HEK293 (cell line): ENCODE data around the gene MRPS27.

Source experiments
- KLF1 ChIP-seq: fragments of 450-650 bp; formaldehyde crosslinking; IDR thresholded peaks from 2 replicates; pipeline ENCODE4 v1.5.1; 2016; ENCODE audit warnings: missing biosample characterization, missing genetic modification characterization
- TCF7L2 ChIP-seq: IDR thresholded peaks from 2 replicates; pipeline ENCODE4 v1.6.1; 2011; ENCODE audit warnings: low read depth, mild to moderate bottlenecking, inconsistent platforms, low read length, moderate library complexity, borderline replicate concordance
- ZBTB20 ChIP-seq: fragments of 450-650 bp; formaldehyde crosslinking; IDR thresholded peaks from 2 replicates; pipeline ENCODE4 v1.5.1; 2016; ENCODE audit warnings: missing biosample characterization, missing genetic modification characterization
- ZBTB7A ChIP-seq: fragments of 450-650 bp; formaldehyde crosslinking; IDR thresholded peaks from 2 replicates; pipeline ENCODE4 v1.5.1; 2016; ENCODE audit warnings: low read depth, missing biosample characterization, missing genetic modification characterization
- ZNF133 ChIP-seq: fragments of 450-650 bp; formaldehyde crosslinking; IDR thresholded peaks from 2 replicates; pipeline ENCODE4 v1.5.1; 2016; ENCODE audit warnings: missing biosample characterization, missing genetic modification characterization
- ZNF146 ChIP-seq: fragments of 450-650 bp; formaldehyde crosslinking; IDR thresholded peaks from 2 replicates; pipeline ENCODE4 v1.5.1; 2016; ENCODE audit warnings: missing biosample characterization, missing genetic modification characterization
- ZNF214 ChIP-seq: fragments of 450-650 bp; formaldehyde crosslinking; IDR thresholded peaks from 2 replicates; pipeline ENCODE4 v1.5.1; 2017; ENCODE audit warnings: missing biosample characterization, mild to moderate bottlenecking, missing genetic modification characterization, borderline replicate concordance
- ZNF239 ChIP-seq: fragments of 450-650 bp; formaldehyde crosslinking; IDR thresholded peaks from 2 replicates; pipeline ENCODE4 v1.5.1; 2016; ENCODE audit warnings: missing biosample characterization, missing genetic modification characterization
- ZNF248 ChIP-seq: fragments of 450-650 bp; formaldehyde crosslinking; IDR thresholded peaks from 2 replicates; pipeline ENCODE4 v1.5.1; 2017; ENCODE audit warnings: missing biosample characterization, missing genetic modification characterization
- ZNF266 ChIP-seq: fragments of 450-650 bp; formaldehyde crosslinking; IDR thresholded peaks from 2 replicates; pipeline ENCODE4 v1.5.1; 2016; ENCODE audit warnings: missing biosample characterization, missing genetic modification characterization, low read depth
- ZNF404 ChIP-seq: fragments of 450-650 bp; formaldehyde crosslinking; IDR thresholded peaks from 2 replicates; pipeline ENCODE4 v1.5.1; 2017; ENCODE audit warnings: missing biosample characterization, missing genetic modification characterization
- ZNF521 ChIP-seq: fragments of 450-650 bp; formaldehyde crosslinking; IDR thresholded peaks from 2 replicates; pipeline ENCODE4 v1.5.1; 2017; ENCODE audit warnings: missing biosample characterization, mild to moderate bottlenecking, missing genetic modification characterization
- ZNF558 ChIP-seq: fragments of 450-650 bp; formaldehyde crosslinking; IDR thresholded peaks from 2 replicates; pipeline ENCODE4 v1.5.1; 2016; ENCODE audit warnings: missing biosample characterization, missing genetic modification characterization
- ZNF600 ChIP-seq: fragments of 450-650 bp; formaldehyde crosslinking; IDR thresholded peaks from 2 replicates; pipeline ENCODE4 v1.5.1; 2016; ENCODE audit warnings: missing biosample characterization, missing genetic modification characterization
- ZNF621 ChIP-seq: fragments of 450-650 bp; formaldehyde crosslinking; IDR thresholded peaks from 2 replicates; pipeline ENCODE4 v1.5.1; 2017; ENCODE audit warnings: missing biosample characterization, missing genetic modification characterization
- ZNF707 ChIP-seq: fragments of 450-650 bp; formaldehyde crosslinking; IDR thresholded peaks from 2 replicates; pipeline ENCODE4 v1.5.1; 2016; ENCODE audit warnings: missing biosample characterization, missing genetic modification characterization
- ZNF843 ChIP-seq: fragments of 450-650 bp; formaldehyde crosslinking; IDR thresholded peaks from 2 replicates; pipeline ENCODE4 v1.5.1; 2016; ENCODE audit warnings: missing biosample characterization, missing genetic modification characterization
- TF ChIP-seq, protein P1 (sequence below): fragments of 450-650 bp; formaldehyde crosslinking; IDR thresholded peaks from 2 replicates; pipeline ENCODE4 v1.5.1; 2017; ENCODE audit warnings: missing biosample characterization, missing genetic modification characterization
- TF ChIP-seq, protein P2 (sequence below): fragments of 450-650 bp; formaldehyde crosslinking; conservative IDR thresholded peaks from 2 replicates; pipeline ENCODE4 v1.5.1; 2016; ENCODE audit warnings: low read depth, missing biosample characterization, missing genetic modification characterization
- TF ChIP-seq, protein P3 (sequence below): fragments of 450-650 bp; formaldehyde crosslinking; IDR thresholded peaks from 2 replicates; pipeline ENCODE4 v1.5.1; 2016; ENCODE audit warnings: missing biosample characterization, missing genetic modification characterization
- TF ChIP-seq, protein P4 (sequence below): fragments of 450-650 bp; formaldehyde crosslinking; IDR thresholded peaks from 2 replicates; pipeline ENCODE4 v1.5.1; 2017; ENCODE audit warnings: missing biosample characterization, missing genetic modification characterization
- TF ChIP-seq, protein P5 (sequence below): sonication (generic); formaldehyde crosslinking; IDR thresholded peaks from 2 replicates; pipeline ENCODE4 v1.8.1; 2022; ENCODE audit warnings: mild to moderate bottlenecking, moderate library complexity, missing genetic modification reagents
- TF ChIP-seq, protein P6 (sequence below): fragments of 450-650 bp; formaldehyde crosslinking; IDR thresholded peaks from 2 replicates; pipeline ENCODE4 v1.5.1; 2016; ENCODE audit warnings: missing biosample characterization, missing genetic modification characterization

MRPS27 gene

DNA sequence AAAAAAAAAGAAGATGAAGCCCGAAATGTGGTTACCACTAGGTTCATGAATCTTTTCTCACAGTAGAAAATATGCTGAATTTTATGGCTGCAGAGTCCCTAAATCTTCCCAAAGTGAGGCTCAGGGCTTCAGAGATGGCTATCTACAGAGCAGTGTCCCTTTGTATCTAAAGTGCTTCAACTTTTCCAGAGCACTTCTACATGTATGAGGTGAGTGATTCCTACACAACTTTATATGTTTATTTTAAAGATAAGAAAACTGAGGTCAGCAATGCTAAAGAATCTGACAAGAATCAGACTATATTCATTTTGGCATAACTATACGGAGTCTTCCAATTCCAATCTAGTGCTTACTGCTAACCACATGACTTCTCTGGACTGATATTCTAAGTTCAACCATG lies 53.2 kb downstream of the MRPS27 start (continued):
- no peak for TF ChIP-seq KLF1 (tag by site-specific recombination)
- TF ChIP-seq ZBTB7A (tag by site-specific recombination), result no peak
- no peak for TF ChIP-seq ZNF214 (tag by site-specific recombination)
- TF ChIP-seq, protein P1, sequence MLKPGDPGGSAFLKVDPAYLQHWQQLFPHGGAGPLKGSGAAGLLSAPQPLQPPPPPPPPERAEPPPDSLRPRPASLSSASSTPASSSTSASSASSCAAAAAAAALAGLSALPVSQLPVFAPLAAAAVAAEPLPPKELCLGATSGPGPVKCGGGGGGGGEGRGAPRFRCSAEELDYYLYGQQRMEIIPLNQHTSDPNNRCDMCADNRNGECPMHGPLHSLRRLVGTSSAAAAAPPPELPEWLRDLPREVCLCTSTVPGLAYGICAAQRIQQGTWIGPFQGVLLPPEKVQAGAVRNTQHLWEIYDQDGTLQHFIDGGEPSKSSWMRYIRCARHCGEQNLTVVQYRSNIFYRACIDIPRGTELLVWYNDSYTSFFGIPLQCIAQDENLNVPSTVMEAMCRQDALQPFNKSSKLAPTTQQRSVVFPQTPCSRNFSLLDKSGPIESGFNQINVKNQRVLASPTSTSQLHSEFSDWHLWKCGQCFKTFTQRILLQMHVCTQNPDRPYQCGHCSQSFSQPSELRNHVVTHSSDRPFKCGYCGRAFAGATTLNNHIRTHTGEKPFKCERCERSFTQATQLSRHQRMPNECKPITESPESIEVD (tag by site-specific recombination), result peak; percentile 47; the same call in 1 of the 2 replicates
- TF ChIP-seq ZNF843 (tag by site-specific recombination), result peak; percentile 46; the same call in 1 of the 2 replicates
- TF ChIP-seq, protein P2, sequence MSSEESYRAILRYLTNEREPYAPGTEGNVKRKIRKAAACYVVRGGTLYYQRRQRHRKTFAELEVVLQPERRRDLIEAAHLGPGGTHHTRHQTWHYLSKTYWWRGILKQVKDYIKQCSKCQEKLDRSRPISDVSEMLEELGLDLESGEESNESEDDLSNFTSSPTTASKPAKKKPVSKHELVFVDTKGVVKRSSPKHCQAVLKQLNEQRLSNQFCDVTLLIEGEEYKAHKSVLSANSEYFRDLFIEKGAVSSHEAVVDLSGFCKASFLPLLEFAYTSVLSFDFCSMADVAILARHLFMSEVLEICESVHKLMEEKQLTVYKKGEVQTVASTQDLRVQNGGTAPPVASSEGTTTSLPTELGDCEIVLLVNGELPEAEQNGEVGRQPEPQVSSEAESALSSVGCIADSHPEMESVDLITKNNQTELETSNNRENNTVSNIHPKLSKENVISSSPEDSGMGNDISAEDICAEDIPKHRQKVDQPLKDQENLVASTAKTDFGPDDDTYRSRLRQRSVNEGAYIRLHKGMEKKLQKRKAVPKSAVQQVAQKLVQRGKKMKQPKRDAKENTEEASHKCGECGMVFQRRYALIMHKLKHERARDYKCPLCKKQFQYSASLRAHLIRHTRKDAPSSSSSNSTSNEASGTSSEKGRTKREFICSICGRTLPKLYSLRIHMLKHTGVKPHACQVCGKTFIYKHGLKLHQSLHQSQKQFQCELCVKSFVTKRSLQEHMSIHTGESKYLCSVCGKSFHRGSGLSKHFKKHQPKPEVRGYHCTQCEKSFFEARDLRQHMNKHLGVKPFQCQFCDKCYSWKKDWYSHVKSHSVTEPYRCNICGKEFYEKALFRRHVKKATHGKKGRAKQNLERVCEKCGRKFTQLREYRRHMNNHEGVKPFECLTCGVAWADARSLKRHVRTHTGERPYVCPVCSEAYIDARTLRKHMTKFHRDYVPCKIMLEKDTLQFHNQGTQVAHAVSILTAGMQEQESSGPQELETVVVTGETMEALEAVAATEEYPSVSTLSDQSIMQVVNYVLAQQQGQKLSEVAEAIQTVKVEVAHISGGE (tag by site-specific recombination), result no peak
- TF ChIP-seq ZNF621 (tag by site-specific recombination), result no peak
- TF ChIP-seq, protein P3, sequence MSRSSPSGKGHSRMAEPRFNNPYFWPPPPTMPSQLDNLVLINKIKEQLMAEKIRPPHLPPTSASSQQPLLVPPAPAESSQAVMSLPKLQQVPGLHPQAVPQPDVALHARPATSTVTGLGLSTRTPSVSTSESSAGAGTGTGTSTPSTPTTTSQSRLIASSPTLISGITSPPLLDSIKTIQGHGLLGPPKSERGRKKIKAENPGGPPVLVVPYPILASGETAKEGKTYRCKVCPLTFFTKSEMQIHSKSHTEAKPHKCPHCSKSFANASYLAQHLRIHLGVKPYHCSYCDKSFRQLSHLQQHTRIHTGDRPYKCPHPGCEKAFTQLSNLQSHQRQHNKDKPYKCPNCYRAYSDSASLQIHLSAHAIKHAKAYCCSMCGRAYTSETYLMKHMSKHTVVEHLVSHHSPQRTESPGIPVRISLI (tag by site-specific recombination), result no peak
- TF ChIP-seq ZNF558 (tag by site-specific recombination), result no peak
- TF ChIP-seq, protein P4, sequence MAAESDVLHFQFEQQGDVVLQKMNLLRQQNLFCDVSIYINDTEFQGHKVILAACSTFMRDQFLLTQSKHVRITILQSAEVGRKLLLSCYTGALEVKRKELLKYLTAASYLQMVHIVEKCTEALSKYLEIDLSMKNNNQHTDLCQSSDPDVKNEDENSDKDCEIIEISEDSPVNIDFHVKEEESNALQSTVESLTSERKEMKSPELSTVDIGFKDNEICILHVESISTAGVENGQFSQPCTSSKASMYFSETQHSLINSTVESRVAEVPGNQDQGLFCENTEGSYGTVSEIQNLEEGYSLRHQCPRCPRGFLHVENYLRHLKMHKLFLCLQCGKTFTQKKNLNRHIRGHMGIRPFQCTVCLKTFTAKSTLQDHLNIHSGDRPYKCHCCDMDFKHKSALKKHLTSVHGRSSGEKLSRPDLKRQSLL (tag by site-specific recombination), result no peak
- TF ChIP-seq, protein P5, sequence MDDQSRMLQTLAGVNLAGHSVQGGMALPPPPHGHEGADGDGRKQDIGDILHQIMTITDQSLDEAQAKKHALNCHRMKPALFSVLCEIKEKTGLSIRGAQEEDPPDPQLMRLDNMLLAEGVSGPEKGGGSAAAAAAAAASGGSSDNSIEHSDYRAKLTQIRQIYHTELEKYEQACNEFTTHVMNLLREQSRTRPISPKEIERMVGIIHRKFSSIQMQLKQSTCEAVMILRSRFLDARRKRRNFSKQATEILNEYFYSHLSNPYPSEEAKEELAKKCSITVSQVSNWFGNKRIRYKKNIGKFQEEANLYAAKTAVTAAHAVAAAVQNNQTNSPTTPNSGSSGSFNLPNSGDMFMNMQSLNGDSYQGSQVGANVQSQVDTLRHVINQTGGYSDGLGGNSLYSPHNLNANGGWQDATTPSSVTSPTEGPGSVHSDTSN (CRISPR knock-in tag), result no peak
- TF ChIP-seq, protein P6, sequence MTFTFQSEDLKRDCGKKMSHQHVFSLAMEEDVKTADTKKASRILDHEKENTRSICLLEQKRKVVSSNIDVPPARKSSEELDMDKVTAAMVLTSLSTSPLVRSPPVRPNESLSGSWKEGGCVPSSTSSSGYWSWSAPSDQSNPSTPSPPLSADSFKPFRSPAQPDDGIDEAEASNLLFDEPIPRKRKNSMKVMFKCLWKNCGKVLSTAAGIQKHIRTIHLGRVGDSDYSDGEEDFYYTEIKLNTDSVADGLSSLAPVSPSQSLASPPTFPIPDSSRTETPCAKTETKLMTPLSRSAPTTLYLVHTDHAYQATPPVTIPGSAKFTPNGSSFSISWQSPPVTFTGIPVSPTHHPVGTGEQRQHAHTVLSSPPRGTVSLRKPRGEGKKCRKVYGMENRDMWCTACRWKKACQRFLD (tag by site-specific recombination), result no peak
- TF ChIP-seq ZBTB20 (tag by site-specific recombination), result no peak
- TF ChIP-seq ZNF404 (tag by site-specific recombination), result no peak
- no peak for TF ChIP-seq ZNF146 (tag by site-specific recombination)
- TF ChIP-seq ZNF239, result no peak
- TF ChIP-seq ZNF266 (tag by site-specific recombination), result no peak
- no peak for TF ChIP-seq ZNF248 (tag by site-specific recombination)
- TF ChIP-seq ZNF707, result no peak
- TF ChIP-seq TCF7L2, result peak; percentile 28; the same call in 1 of the 2 replicates
- no peak for TF ChIP-seq ZNF521
- TF ChIP-seq ZNF600, result peak; percentile 53; the same call in 1 of the 2 replicates
- no peak for TF ChIP-seq ZNF133 (tag by site-specific recombination)
